Mesenchymal stem cell (in vitro differentiated cells and primary cell): ENCODE measurements around the gene JUND.

Experiments
- DNase-seq: peaks from one replicate; pipeline ENCODE4 v3.0.0-alpha.2; 2013
- H2AFZ ChIP-seq: one replicate; pipeline ENCODE4 v1.6.1; 2013; ENCODE audit warnings: low read depth, mild to moderate bottlenecking, control low read depth, inconsistent platforms, low read length, moderate library complexity
- H2AK5ac ChIP-seq: 2 replicates; pipeline ENCODE4 v1.6.1; 2013; ENCODE audit warnings: low read length, moderate library complexity, mild to moderate bottlenecking, inconsistent platforms; ENCODE audit not compliant: severe bottlenecking
- H2BK120ac ChIP-seq: one replicate; pipeline ENCODE4 v1.6.1; 2013; ENCODE audit warnings: low read depth, mild to moderate bottlenecking, inconsistent platforms, low read length, moderate library complexity
- H2BK12ac ChIP-seq, 2 experiments: one replicate each; pipeline ENCODE4 v1.6.1; 2013; ENCODE audit warnings: inconsistent platforms in 2 of 2, low read length in 2 of 2, mild to moderate bottlenecking in 2 of 2, moderate library complexity in 2 of 2, control low read depth in 1 of 2
- H2BK15ac ChIP-seq: one replicate; pipeline ENCODE4 v1.6.1; 2013; ENCODE audit warnings: mild to moderate bottlenecking, low read depth, inconsistent platforms; ENCODE audit not compliant: poor library complexity, severe bottlenecking
- H2BK5ac ChIP-seq: 2 replicates; pipeline ENCODE4 v1.6.1; 2013; ENCODE audit warnings: low read depth, mild to moderate bottlenecking, low read length, control low read depth, inconsistent platforms; ENCODE audit not compliant: poor library complexity, severe bottlenecking
- H3K14ac ChIP-seq, 2 experiments: one replicate each; pipeline ENCODE4 v1.6.1; 2013; ENCODE audit warnings: inconsistent platforms in 2 of 2, low read length in 2 of 2, control low read depth in 1 of 2, mild to moderate bottlenecking in 1 of 2, moderate library complexity in 1 of 2
- H3K18ac ChIP-seq, 2 experiments: one replicate each; pipeline ENCODE4 v1.6.1; 2013; ENCODE audit warnings: inconsistent platforms in 2 of 2, low read length in 2 of 2, control low read depth in 1 of 2, low read depth in 1 of 2, mild to moderate bottlenecking in 1 of 2
- H3K23ac ChIP-seq, 2 experiments: one replicate each; pipeline ENCODE4 v1.6.1; 2013; ENCODE audit warnings: inconsistent platforms in 2 of 2, low read length in 2 of 2, mild to moderate bottlenecking in 2 of 2, moderate library complexity in 2 of 2, control low read depth in 1 of 2
- H3K27ac ChIP-seq: 2 replicates; pipeline ENCODE4 v1.5.1; 2013; ENCODE audit warnings: mild to moderate bottlenecking, moderate library complexity, low read length, control low read depth, inconsistent platforms; ENCODE audit not compliant: poor library complexity, severe bottlenecking
- H3K27me3 ChIP-seq, 2 experiments: 2 replicates each; pipeline versions ENCODE4 v1.6.1 to v1.7.0; 2013; ENCODE audit warnings: low read length in 2 of 2, mild to moderate bottlenecking in 2 of 2, moderate library complexity in 2 of 2, control low read depth in 1 of 2, inconsistent platforms in 1 of 2; ENCODE audit not compliant: control insufficient read depth in 1 of 2, insufficient read depth in 1 of 2
- H3K36me3 ChIP-seq, 2 experiments: 2 replicates each; pipeline versions ENCODE4 v1.6.1 to v1.7.0; 2013; ENCODE audit warnings: low read length in 2 of 2, control low read depth in 1 of 2, inconsistent platforms in 1 of 2, low read depth in 1 of 2, mild to moderate bottlenecking in 1 of 2; ENCODE audit not compliant: insufficient read depth in 2 of 2, control insufficient read depth in 1 of 2
- H3K4ac ChIP-seq, 2 experiments: one replicate each; pipeline ENCODE4 v1.6.1; 2013; ENCODE audit warnings: inconsistent platforms in 2 of 2, low read length in 2 of 2, mild to moderate bottlenecking in 2 of 2, moderate library complexity in 2 of 2, control low read depth in 1 of 2, low read depth in 1 of 2
- H3K4me1 ChIP-seq: 2 replicates; pipeline ENCODE4 v1.6.1; 2013; ENCODE audit warnings: low read depth, low read length, control low read depth; ENCODE audit not compliant: control insufficient read depth, insufficient read depth
- H3K4me2 ChIP-seq: 2 replicates; pipeline ENCODE4 v1.6.1; 2013; ENCODE audit warnings: low read length, mild to moderate bottlenecking, inconsistent platforms; ENCODE audit not compliant: poor library complexity, severe bottlenecking
- H3K4me3 ChIP-seq, 2 experiments: 2 replicates each; pipeline versions ENCODE4 v1.5.1 to v1.7.0; 2013; ENCODE audit warnings: low read length in 2 of 2, mild to moderate bottlenecking in 2 of 2, control low read depth in 1 of 2, low read depth in 1 of 2; ENCODE audit not compliant: insufficient read depth in 1 of 2
- H3K79me1 ChIP-seq: replicated peaks from 2 replicates; pipeline ENCODE4 v1.6.1; 2013; ENCODE audit warnings: mild to moderate bottlenecking, control low read depth, low read length, inconsistent platforms; ENCODE audit not compliant: poor library complexity, severe bottlenecking
- H3K9ac ChIP-seq: 2 replicates; pipeline ENCODE4 v1.7.0; 2013; ENCODE audit warnings: mild to moderate bottlenecking, low read length, moderate library complexity
- H3K9me3 ChIP-seq: 2 replicates; pipeline ENCODE4 v1.7.0; 2013; ENCODE audit warnings: mild to moderate bottlenecking, low read length; ENCODE audit not compliant: control insufficient read depth
- H4K8ac ChIP-seq: one replicate; pipeline ENCODE4 v1.6.1; 2013; ENCODE audit warnings: inconsistent platforms, mild to moderate bottlenecking, low read length, moderate library complexity
- H4K91ac ChIP-seq: one replicate; pipeline ENCODE4 v1.6.1; 2013; ENCODE audit warnings: mild to moderate bottlenecking, low read length, inconsistent platforms
- whole genome bisulfite sequencing: methylation state at CpG from one replicate; pipeline ENCODE4 v1.1.7; 2013; ENCODE audit warnings: mixed read lengths; 5-methylcytosine and 5-hydroxymethylcytosine counted together

JUND gene

DNA sequence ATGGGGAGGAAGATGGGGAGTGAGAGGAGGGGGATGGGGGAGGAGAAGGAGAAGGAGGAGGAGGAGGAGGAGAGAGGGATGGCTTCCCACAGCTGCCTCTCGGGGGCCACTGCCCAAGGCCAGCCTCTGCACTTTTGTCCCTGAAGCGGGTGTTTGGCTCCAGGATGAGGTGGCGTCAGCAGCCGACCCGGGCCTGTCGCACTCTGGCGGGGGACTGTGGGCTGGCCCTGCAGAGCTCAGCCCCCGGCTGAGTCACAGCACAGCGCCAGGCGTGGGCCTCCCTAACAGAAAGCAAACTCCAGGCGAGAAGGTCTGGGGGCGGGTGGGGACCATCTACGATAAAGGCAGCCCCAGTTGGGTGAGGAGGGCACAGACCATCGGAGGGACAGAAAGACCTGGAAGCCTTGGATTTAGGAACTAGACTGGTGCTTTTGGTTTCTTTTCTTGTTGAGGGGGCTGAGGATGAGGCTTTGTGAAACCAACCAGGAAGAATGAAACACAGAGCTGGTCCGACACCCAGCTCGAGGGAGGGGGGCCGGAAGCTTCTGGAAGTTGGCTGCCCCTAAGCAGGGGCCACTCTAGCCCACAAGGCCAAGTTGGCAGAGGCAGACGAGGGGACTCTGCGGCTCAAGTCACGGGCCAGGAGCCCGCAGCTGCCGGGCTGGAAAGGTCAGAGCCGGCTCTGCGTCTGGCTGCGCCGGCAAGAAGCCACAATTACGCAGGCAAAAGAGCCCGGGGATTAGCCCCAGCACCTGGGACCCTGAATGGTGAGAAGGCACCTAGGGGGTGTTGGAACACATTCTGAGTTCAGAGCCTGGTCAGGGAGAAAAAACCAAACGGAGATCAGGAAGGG is 23.3 kb upstream of the JUND start:
- peak overlapping the region; percentile 67 to 99 for H2BK12ac ChIP-seq
- under 1% methylated on average over 29 of the region's 29 CpGs for WGBS

DNA sequence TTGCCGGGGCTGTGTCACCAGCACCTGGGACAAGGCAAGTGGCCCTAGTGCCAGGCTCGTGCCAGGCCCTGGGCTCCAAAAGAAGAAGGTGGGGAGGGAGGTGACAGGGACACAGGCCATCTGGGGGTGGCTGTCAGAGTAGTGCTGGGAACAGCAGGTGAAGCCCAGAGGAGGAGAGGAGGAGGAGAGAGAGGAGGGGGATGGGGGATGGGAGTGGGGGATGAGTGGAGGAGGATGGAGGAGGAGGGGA is 22.7 kb upstream of the JUND start:
- H2AFZ ChIP-seq: no peak overlapping the region
- peak overlapping the region; percentile 96 for H2BK120ac ChIP-seq
- peak overlapping the region; percentile 91 for H3K9ac ChIP-seq
- H3K14ac ChIP-seq: peak overlapping the region in 1 of 2 experiments; percentile 90
- peaks cover 8 to 38% of the 10 kb centered on the region in 2 experiments for H3K36me3 ChIP-seq
- H3K27me3 ChIP-seq: no peaks in the 10 kb centered on the region
- H3K4me2 ChIP-seq: peak overlapping the region; percentile 27
- H3K23ac ChIP-seq: no peak overlapping the region
- H3K27ac ChIP-seq: peak overlapping the region; percentile 98
- H2BK15ac ChIP-seq: peak overlapping the region; percentile 82
- H3K79me1 ChIP-seq: peaks cover 2% of the 10 kb centered on the region
- H2BK5ac ChIP-seq: peak overlapping the region; percentile 96
- peak overlapping the region; percentile 98 for H4K91ac ChIP-seq
- H2AK5ac ChIP-seq: peak overlapping the region; percentile 67
- WGBS: 41% methylated on average over 2 of the region's 2 CpGs
- peak overlapping the region; percentile 93 to 98 for H3K18ac ChIP-seq
- H3K9me3 ChIP-seq: no peaks in the 10 kb centered on the region
- peaks cover 36% of the 10 kb centered on the region for H3K4me1 ChIP-seq
- peak overlapping the region; percentile 98 to 99 for H2BK12ac ChIP-seq
- no peak for DNase-seq
- H3K4ac ChIP-seq: peak overlapping the region; percentile 47 to 76
- H4K8ac ChIP-seq: peak overlapping the region; percentile 97
- H3K4me3 ChIP-seq: peak overlapping the region in 1 of 2 experiments; percentile 66

More for the DNA sequence above, 23.3 kb upstream of the JUND start:
- Histone ChIP-seq H3K4me2 (peak overlapping the region; percentile 55), H4K91ac (peak overlapping the region; percentile 98), H2BK5ac (peak overlapping the region; percentile 96), H3K4me1 (peaks cover 34% of the 10 kb centered on the region), H3K18ac (peak overlapping the region; percentile 94 to 98), H3K27me3 (no peaks in the 10 kb centered on the region), H3K4me3 (peak overlapping the region in 1 of 2 experiments; percentile 66), H3K4ac (peak overlapping the region; percentile 95 to 97), H3K36me3 (peaks cover 14 to 43% of the 10 kb centered on the region in 2 experiments), H3K14ac (peak overlapping the region; percentile 41 to 70), H2AK5ac (peak overlapping the region; percentile 97), H2BK120ac (peak overlapping the region; percentile 99), H2BK15ac (peak overlapping the region; percentile 90), H3K23ac (peak overlapping the region in 1 of 2 experiments; percentile 95), H2AFZ (no peak overlapping the region), H3K79me1 (peaks cover 2% of the 10 kb centered on the region), H3K27ac (peak overlapping the region; percentile 98), H3K9me3 (no peaks in the 10 kb centered on the region), H4K8ac (peak overlapping the region; percentile 97), H3K9ac (peak overlapping the region; percentile 91)
- DNase-seq: peak; percentile 94

DNA sequence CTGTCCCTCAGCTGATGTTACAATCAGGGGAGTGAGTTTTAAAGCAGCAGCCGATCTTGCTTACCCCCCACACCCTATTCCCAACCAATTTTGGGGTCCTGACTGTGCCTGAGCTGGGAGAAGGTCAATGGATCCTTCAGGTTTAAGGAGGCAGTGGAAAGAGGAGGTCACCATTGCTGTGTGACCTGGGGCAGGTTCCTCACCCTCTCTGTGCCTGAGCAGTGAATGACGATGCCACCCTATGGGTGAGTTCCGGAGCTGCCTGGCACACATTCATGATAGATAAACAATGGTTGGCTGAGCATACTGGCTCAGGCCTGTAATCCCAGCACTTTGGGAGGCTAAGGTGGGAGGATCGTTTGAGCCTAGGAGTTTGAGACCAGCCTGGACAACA is 20.3 kb upstream of the JUND start:
- H3K18ac ChIP-seq: peak overlapping the region in 1 of 2 experiments; percentile 82
- H2BK120ac ChIP-seq: no peak overlapping the region
- no peak for DNase-seq
- H2AK5ac ChIP-seq: peak overlapping the region; percentile 11
- no peaks in the 10 kb centered on the region for H3K27me3 ChIP-seq
- H2BK12ac ChIP-seq: peak overlapping the region; percentile 0 to 81
- 100% methylated on average over 3 of the region's 4 CpGs for WGBS
- H3K9me3 ChIP-seq: no peaks in the 10 kb centered on the region
- H3K4ac ChIP-seq: peak overlapping the region in 1 of 2 experiments; percentile 66
- H4K91ac ChIP-seq: peak overlapping the region; percentile 23
- H3K4me1 ChIP-seq: peaks cover 42% of the 10 kb centered on the region
- no peak overlapping the region for H3K14ac ChIP-seq
- no peak overlapping the region for H2BK5ac ChIP-seq
- no peak overlapping the region for H3K27ac ChIP-seq
- H3K4me2 ChIP-seq: no peak overlapping the region
- no peak overlapping the region for H2AFZ ChIP-seq
- peaks cover 5 to 14% of the 10 kb centered on the region in 2 experiments for H3K36me3 ChIP-seq
- H3K9ac ChIP-seq: peak overlapping the region; percentile 10
- H2BK15ac ChIP-seq: no peak overlapping the region
- peak overlapping the region; percentile 55 for H4K8ac ChIP-seq
- peaks cover 2% of the 10 kb centered on the region for H3K79me1 ChIP-seq
- no peak overlapping the region for H3K23ac ChIP-seq
- H3K4me3 ChIP-seq: no peak overlapping the region

- Histone ChIP-seq H3K36me3 (peaks cover 3 to 8% of the 10 kb centered on the region in 2 experiments), H2BK15ac (peak overlapping the region; percentile 23), H3K18ac (peak overlapping the region; percentile 74 to 82), H3K4me3 (no peak overlapping the region), H2BK12ac (peak overlapping the region; percentile 50 to 81), H3K9ac (peak overlapping the region; percentile 78), H2AK5ac (peak overlapping the region; percentile 49), H3K4me1 (peaks cover 40% of the 10 kb centered on the region), H3K14ac (no peak overlapping the region), H4K91ac (peak overlapping the region; percentile 34), H3K4me2 (no peak overlapping the region), H3K9me3 (no peaks in the 10 kb centered on the region), H3K79me1 (peaks cover 2% of the 10 kb centered on the region), H2BK120ac (peak overlapping the region; percentile 87), H3K23ac (peak overlapping the region in 1 of 2 experiments; percentile 17), H3K4ac (peak overlapping the region; percentile 7 to 66), H2BK5ac (no peak overlapping the region), H3K27me3 (no peaks in the 10 kb centered on the region), H3K27ac (no peak overlapping the region), H2AFZ (peak overlapping the region; percentile 8), H4K8ac (peak overlapping the region; percentile 82)
- 37% methylated on average over 18 of the region's 18 CpGs for WGBS
- peak; percentile 80 for DNase-seq
These were observed 19.7 kb upstream of the JUND start for GRCh38 chr19:18300930-18301717.
